GM23338 (cell line): ENCODE results near the gene CDKN3. TPM values are rescaled to one million over a fixed set of nuclear protein-coding genes. Genes with fewer than 3 reads are reported as not detected.

Experiments
- ATAC-seq: fragments of 200-7000 bp; cut with Tn5 transposase; 3 replicates; pipeline ENCODE4 v1.9.1; 2020
- DNase-seq: peaks from one replicate; pipeline ENCODE4 v3.0.0-alpha.2; 2015; ENCODE audit warnings: low spot score
- H2AFZ ChIP-seq: fragments of 200-600 bp; sonication (generic); 2 replicates; pipeline ENCODE4 v1.8.0; 2016; ENCODE audit warnings: antibody characterized with exemption, mild to moderate bottlenecking, moderate library complexity
- H3F3A ChIP-seq: fragments of 200-600 bp; sonication (generic); replicated peaks from 2 replicates; pipeline ENCODE4 v1.8.0; 2017; ENCODE audit warnings: antibody characterized with exemption, mixed run types, low read depth
- H3K27ac ChIP-seq: fragments of 200-600 bp; sonication (generic); 2 replicates; pipeline ENCODE4 v1.6.1; 2016; ENCODE audit warnings: low read depth
- H3K27me3 ChIP-seq: fragments of 200-600 bp; sonication (generic); 2 replicates; pipeline ENCODE4 v1.8.0; 2016; ENCODE audit warnings: mild to moderate bottlenecking, mixed run types, moderate library complexity; ENCODE audit not compliant: insufficient read depth
- H3K36me3 ChIP-seq: fragments of 200-600 bp; sonication (generic); 2 replicates; pipeline ENCODE4 v1.8.0; 2016; ENCODE audit warnings: mild to moderate bottlenecking; ENCODE audit not compliant: insufficient read depth
- H3K4me1 ChIP-seq: fragments of 200-600 bp; sonication (generic); 2 replicates; pipeline ENCODE4 v1.8.0; 2016; ENCODE audit warnings: mild to moderate bottlenecking, moderate library complexity; ENCODE audit not compliant: insufficient read depth
- H3K4me2 ChIP-seq: fragments of 200-600 bp; sonication (generic); 2 replicates; pipeline ENCODE4 v1.7.1; 2017; ENCODE audit warnings: mixed run types
- H3K4me3 ChIP-seq: fragments of 200-600 bp; sonication (generic); 2 replicates; pipeline ENCODE4 v1.6.1; 2016; ENCODE audit warnings: mixed run types
- H3K79me2 ChIP-seq: fragments of 200-600 bp; sonication (generic); replicated peaks from 2 replicates; pipeline ENCODE4 v1.8.0; 2017; ENCODE audit warnings: mild to moderate bottlenecking; ENCODE audit not compliant: insufficient read depth
- H3K9me2 ChIP-seq: fragments of 200-600 bp; sonication (generic); 2 replicates; pipeline ENCODE4 v1.8.0; 2017; ENCODE audit not compliant: insufficient read depth
- H4K20me1 ChIP-seq: fragments of 200-600 bp; sonication (generic); replicated peaks from 2 replicates; pipeline ENCODE4 v1.8.0; 2017; ENCODE audit warnings: mild to moderate bottlenecking; ENCODE audit not compliant: insufficient read depth
- H3K27ac Mint-ChIP-seq: 2 replicates; pipeline ENCODE4 v1.8.0; 2020; ENCODE audit warnings: inconsistent platforms, mild to moderate bottlenecking, moderate library complexity, mixed read lengths
- H3K27me3 Mint-ChIP-seq: 3 replicates; pipeline ENCODE4 v1.8.0; 2022; ENCODE audit warnings: low read depth, mild to moderate bottlenecking, moderate library complexity, mixed read lengths, inconsistent platforms; ENCODE audit not compliant: insufficient read depth, poor library complexity
- H3K36me3 Mint-ChIP-seq: 3 replicates; pipeline ENCODE4 v1.8.0; 2021; ENCODE audit warnings: low read depth, mild to moderate bottlenecking, inconsistent platforms, moderate library complexity, mixed read lengths
- H3K4me1 Mint-ChIP-seq: 3 replicates; pipeline ENCODE4 v1.8.0; 2020; ENCODE audit warnings: mild to moderate bottlenecking, inconsistent platforms, mixed read lengths
- H3K4me3 Mint-ChIP-seq: 3 replicates; pipeline ENCODE4 v1.8.0; 2021; ENCODE audit warnings: moderate library complexity, mild to moderate bottlenecking, inconsistent platforms, mixed read lengths
- H3K9me3 Mint-ChIP-seq: 3 replicates; pipeline ENCODE4 v1.8.0; 2020; ENCODE audit warnings: moderate library complexity, mild to moderate bottlenecking, inconsistent platforms, mixed read lengths
- CREB1 ChIP-seq: fragments of 250-450 bp; sonication (Bioruptor Pico); IDR thresholded peaks from 2 replicates; pipeline ENCODE4 v1.5.0; 2020; ENCODE audit warnings: low read depth, mild to moderate bottlenecking, moderate library complexity
- EZH2 ChIP-seq: fragments of 200-600 bp; sonication (generic); IDR thresholded peaks from one replicate; pipeline ENCODE4 v1.8.0; 2017; ENCODE audit warnings: antibody characterized with exemption, mild to moderate bottlenecking, low read depth; ENCODE audit not compliant: unreplicated experiment
- EZH2phosphoT487 ChIP-seq: fragments of 200-600 bp; sonication (generic); IDR thresholded peaks from one replicate; pipeline ENCODE4 v1.8.1; 2018; ENCODE audit warnings: antibody characterized with exemption; ENCODE audit not compliant: unreplicated experiment
- JUNB ChIP-seq: IDR thresholded peaks from one replicate; pipeline ENCODE4 v1.6.1; 2016; ENCODE audit warnings: antibody characterized with exemption; ENCODE audit not compliant: unreplicated experiment
- NANOG ChIP-seq: IDR thresholded peaks from 2 replicates; pipeline ENCODE4 v1.6.1; 2016; ENCODE audit warnings: antibody characterized with exemption, borderline replicate concordance
- POLR2AphosphoS5 ChIP-seq: IDR thresholded peaks from 2 replicates; pipeline ENCODE4 v1.6.1; 2016; ENCODE audit warnings: antibody characterized with exemption, low read depth
- STAT1 ChIP-seq: IDR thresholded peaks from one replicate; pipeline ENCODE4 v1.6.1; 2016; ENCODE audit warnings: antibody characterized with exemption; ENCODE audit not compliant: unreplicated experiment
- ZNF114 ChIP-seq: fragments of 250-450 bp; sonication (Bioruptor Pico); IDR thresholded peaks from 2 replicates; pipeline ENCODE4 v1.5.0; 2020; ENCODE audit warnings: mild to moderate bottlenecking, moderate library complexity
- ZNF331 ChIP-seq: fragments of 250-450 bp; sonication (Bioruptor Pico); IDR thresholded peaks from 2 replicates; pipeline ENCODE4 v1.5.0; 2020; ENCODE audit warnings: low read depth, mild to moderate bottlenecking, moderate library complexity
- polyA plus RNA-seq: library from polyadenylated mRNA; unstranded; fragments of >200 nt; fragmentation: Nextera tagmentation; extraction: Ambion mirVana; gene quantifications from 2 replicates; pipeline ENCODE4 v1.2.1, GENCODE V29; 2016
- total RNA-seq: library from RNA; depleted of rRNA; stranded (reverse); fragments of >200 nt; shearing (Covaris generic); gene quantifications from 2 replicates; pipeline ENCODE4 v1.2.3, GENCODE V29; 2014
- TF ChIP-seq, protein P1 (sequence below): fragments of 250-450 bp; sonication (Bioruptor Pico); IDR thresholded peaks from 2 replicates; pipeline ENCODE4 v1.5.0; 2020; ENCODE audit warnings: mild to moderate bottlenecking, moderate library complexity
- TF ChIP-seq, protein P2 (sequence below): IDR thresholded peaks from one replicate; pipeline ENCODE4 v1.6.1; 2018; ENCODE audit warnings: antibody characterized with exemption; ENCODE audit not compliant: unreplicated experiment
- TF ChIP-seq, protein P3 (sequence below): IDR thresholded peaks from 2 replicates; pipeline ENCODE4 v1.6.1; 2016; ENCODE audit warnings: antibody characterized with exemption
- TF ChIP-seq, protein P4 (sequence below), 2 experiments: fragments of 200-600 bp in 1 of 2; sonication (generic) in 1 of 2; conservative IDR thresholded peaks; 2 replicates each; pipeline versions ENCODE4 v1.5.1 to v1.6.1; 2016 to 2017; ENCODE audit warnings: antibody characterized with exemption in 2 of 2, low read depth in 2 of 2, mild to moderate bottlenecking in 2 of 2, moderate library complexity in 1 of 2

CDKN3 gene
- total and polyA plus RNA-seq, 2 experiments from 2014 or later, result 36.3 to 97.4 TPM

DNA sequence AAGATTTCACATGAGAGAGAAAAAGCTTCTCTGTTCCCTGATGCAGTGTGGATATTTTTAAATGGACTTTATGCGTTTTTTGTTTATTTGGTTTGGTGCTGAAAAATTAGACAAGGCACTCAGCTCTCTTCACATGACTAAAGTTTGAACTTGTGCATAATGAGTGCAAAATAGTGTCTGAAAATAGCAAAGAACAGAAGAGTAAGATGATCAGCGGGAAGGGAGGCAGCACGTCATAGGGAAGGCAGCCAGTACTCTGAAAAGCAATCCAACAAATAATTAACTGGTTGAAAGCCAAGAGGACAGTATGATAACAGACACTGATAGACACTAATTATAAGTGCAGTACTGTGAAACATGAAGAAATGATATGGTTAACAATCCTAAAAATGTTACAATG is 46.6 kb upstream of the CDKN3 start:
- H3K9me2 ChIP-seq, result no peaks in the 10 kb centered on the region
- no peak overlapping the region for H2AFZ ChIP-seq
- no peak overlapping the region for H3K4me2 ChIP-seq
- H3K27ac ChIP-seq, result no peak overlapping the region
- no peaks in the 10 kb centered on the region for H3F3A ChIP-seq
- no peaks in the 10 kb centered on the region for H3K79me2 ChIP-seq
- ATAC-seq (no peak), DNase-seq (no peak)
- Mint-ChIP-seq H3K27ac (no peak overlapping the region), H3K4me1 (peaks cover 20% of the 10 kb centered on the region), H3K27me3 (no peaks in the 10 kb centered on the region), H3K36me3 (peaks cover 25% of the 10 kb centered on the region), H3K9me3 (peaks cover 27% of the 10 kb centered on the region), H3K4me3 (no peak overlapping the region)
- peaks cover 9% of the 10 kb centered on the region; the same call in 1 of the 2 replicates for H3K36me3 ChIP-seq
- TF ChIP-seq EZH2phosphoT487, result no peak
- no peak for TF ChIP-seq NANOG
- TF ChIP-seq EZH2, result no peak
- TF ChIP-seq, protein P1, sequence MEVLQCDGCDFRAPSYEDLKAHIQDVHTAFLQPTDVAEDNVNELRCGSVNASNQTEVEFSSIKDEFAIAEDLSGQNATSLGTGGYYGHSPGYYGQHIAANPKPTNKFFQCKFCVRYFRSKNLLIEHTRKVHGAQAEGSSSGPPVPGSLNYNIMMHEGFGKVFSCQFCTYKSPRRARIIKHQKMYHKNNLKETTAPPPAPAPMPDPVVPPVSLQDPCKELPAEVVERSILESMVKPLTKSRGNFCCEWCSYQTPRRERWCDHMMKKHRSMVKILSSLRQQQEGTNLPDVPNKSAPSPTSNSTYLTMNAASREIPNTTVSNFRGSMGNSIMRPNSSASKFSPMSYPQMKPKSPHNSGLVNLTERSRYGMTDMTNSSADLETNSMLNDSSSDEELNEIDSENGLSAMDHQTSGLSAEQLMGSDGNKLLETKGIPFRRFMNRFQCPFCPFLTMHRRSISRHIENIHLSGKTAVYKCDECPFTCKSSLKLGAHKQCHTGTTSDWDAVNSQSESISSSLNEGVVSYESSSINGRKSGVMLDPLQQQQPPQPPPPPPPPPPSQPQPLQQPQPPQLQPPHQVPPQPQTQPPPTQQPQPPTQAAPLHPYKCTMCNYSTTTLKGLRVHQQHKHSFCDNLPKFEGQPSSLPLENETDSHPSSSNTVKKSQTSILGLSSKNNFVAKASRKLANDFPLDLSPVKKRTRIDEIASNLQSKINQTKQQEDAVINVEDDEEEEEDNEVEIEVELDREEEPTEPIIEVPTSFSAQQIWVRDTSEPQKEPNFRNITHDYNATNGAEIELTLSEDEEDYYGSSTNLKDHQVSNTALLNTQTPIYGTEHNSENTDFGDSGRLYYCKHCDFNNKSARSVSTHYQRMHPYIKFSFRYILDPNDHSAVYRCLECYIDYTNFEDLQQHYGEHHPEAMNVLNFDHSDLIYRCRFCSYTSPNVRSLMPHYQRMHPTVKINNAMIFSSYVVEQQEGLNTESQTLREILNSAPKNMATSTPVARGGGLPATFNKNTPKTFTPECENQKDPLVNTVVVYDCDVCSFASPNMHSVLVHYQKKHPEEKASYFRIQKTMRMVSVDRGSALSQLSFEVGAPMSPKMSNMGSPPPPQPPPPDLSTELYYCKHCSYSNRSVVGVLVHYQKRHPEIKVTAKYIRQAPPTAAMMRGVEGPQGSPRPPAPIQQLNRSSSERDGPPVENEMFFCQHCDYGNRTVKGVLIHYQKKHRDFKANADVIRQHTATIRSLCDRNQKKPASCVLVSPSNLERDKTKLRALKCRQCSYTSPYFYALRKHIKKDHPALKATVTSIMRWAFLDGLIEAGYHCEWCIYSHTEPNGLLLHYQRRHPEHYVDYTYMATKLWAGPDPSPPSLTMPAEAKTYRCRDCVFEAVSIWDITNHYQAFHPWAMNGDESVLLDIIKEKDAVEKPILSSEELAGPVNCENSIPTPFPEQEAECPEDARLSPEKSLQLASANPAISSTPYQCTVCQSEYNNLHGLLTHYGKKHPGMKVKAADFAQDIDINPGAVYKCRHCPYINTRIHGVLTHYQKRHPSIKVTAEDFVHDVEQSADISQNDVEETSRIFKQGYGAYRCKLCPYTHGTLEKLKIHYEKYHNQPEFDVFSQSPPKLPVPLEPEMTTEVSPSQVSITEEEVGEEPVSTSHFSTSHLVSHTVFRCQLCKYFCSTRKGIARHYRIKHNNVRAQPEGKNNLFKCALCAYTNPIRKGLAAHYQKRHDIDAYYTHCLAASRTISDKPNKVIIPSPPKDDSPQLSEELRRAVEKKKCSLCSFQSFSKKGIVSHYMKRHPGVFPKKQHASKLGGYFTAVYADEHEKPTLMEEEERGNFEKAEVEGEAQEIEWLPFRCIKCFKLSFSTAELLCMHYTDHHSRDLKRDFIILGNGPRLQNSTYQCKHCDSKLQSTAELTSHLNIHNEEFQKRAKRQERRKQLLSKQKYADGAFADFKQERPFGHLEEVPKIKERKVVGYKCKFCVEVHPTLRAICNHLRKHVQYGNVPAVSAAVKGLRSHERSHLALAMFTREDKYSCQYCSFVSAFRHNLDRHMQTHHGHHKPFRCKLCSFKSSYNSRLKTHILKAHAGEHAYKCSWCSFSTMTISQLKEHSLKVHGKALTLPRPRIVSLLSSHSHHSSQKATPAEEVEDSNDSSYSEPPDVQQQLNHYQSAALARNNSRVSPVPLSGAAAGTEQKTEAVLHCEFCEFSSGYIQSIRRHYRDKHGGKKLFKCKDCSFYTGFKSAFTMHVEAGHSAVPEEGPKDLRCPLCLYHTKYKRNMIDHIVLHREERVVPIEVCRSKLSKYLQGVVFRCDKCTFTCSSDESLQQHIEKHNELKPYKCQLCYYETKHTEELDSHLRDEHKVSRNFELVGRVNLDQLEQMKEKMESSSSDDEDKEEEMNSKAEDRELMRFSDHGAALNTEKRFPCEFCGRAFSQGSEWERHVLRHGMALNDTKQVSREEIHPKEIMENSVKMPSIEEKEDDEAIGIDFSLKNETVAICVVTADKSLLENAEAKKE, result no peak
- no peak for TF ChIP-seq POLR2AphosphoS5
- TF ChIP-seq, protein P2, sequence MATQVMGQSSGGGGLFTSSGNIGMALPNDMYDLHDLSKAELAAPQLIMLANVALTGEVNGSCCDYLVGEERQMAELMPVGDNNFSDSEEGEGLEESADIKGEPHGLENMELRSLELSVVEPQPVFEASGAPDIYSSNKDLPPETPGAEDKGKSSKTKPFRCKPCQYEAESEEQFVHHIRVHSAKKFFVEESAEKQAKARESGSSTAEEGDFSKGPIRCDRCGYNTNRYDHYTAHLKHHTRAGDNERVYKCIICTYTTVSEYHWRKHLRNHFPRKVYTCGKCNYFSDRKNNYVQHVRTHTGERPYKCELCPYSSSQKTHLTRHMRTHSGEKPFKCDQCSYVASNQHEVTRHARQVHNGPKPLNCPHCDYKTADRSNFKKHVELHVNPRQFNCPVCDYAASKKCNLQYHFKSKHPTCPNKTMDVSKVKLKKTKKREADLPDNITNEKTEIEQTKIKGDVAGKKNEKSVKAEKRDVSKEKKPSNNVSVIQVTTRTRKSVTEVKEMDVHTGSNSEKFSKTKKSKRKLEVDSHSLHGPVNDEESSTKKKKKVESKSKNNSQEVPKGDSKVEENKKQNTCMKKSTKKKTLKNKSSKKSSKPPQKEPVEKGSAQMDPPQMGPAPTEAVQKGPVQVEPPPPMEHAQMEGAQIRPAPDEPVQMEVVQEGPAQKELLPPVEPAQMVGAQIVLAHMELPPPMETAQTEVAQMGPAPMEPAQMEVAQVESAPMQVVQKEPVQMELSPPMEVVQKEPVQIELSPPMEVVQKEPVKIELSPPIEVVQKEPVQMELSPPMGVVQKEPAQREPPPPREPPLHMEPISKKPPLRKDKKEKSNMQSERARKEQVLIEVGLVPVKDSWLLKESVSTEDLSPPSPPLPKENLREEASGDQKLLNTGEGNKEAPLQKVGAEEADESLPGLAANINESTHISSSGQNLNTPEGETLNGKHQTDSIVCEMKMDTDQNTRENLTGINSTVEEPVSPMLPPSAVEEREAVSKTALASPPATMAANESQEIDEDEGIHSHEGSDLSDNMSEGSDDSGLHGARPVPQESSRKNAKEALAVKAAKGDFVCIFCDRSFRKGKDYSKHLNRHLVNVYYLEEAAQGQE, result no peak
- TF ChIP-seq, protein P3, sequence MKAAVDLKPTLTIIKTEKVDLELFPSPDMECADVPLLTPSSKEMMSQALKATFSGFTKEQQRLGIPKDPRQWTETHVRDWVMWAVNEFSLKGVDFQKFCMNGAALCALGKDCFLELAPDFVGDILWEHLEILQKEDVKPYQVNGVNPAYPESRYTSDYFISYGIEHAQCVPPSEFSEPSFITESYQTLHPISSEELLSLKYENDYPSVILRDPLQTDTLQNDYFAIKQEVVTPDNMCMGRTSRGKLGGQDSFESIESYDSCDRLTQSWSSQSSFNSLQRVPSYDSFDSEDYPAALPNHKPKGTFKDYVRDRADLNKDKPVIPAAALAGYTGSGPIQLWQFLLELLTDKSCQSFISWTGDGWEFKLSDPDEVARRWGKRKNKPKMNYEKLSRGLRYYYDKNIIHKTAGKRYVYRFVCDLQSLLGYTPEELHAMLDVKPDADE, result no peak
- TF ChIP-seq, protein P4, sequence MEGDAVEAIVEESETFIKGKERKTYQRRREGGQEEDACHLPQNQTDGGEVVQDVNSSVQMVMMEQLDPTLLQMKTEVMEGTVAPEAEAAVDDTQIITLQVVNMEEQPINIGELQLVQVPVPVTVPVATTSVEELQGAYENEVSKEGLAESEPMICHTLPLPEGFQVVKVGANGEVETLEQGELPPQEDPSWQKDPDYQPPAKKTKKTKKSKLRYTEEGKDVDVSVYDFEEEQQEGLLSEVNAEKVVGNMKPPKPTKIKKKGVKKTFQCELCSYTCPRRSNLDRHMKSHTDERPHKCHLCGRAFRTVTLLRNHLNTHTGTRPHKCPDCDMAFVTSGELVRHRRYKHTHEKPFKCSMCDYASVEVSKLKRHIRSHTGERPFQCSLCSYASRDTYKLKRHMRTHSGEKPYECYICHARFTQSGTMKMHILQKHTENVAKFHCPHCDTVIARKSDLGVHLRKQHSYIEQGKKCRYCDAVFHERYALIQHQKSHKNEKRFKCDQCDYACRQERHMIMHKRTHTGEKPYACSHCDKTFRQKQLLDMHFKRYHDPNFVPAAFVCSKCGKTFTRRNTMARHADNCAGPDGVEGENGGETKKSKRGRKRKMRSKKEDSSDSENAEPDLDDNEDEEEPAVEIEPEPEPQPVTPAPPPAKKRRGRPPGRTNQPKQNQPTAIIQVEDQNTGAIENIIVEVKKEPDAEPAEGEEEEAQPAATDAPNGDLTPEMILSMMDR (conservative IDR thresholded peaks at IDR 0.05; ENCODE audit: low read depth in 2 of 2), result no peak
- no peak for TF ChIP-seq CREB1 (CRISPR knock-in tag)
- TF ChIP-seq JUNB, result no peak
- no peak for TF ChIP-seq ZNF331 (CRISPR knock-in tag)
- no peak for TF ChIP-seq ZNF114 (CRISPR knock-in tag)
- TF ChIP-seq STAT1, result no peak
- H3K4me1 ChIP-seq, result peaks cover 21% of the 10 kb centered on the region
- H3K27me3 ChIP-seq, result no peaks in the 10 kb centered on the region
- no peak overlapping the region for H3K4me3 ChIP-seq
- no peaks in the 10 kb centered on the region for H4K20me1 ChIP-seq
